AG04449 (cell line): ENCODE measurements around the gene PLD5.
"Not testable (repeated sequence)": the region's sequence is repeated elsewhere in the genome, so short reads cannot be mapped to it uniquely, and the experiment has no call there.

Experiments
- CTCF ChIA-PET: fragments of 350-600 bp; formaldehyde crosslinking; extraction: SDS; loops from one replicate; lab custom pipeline; 2021; ENCODE audit warnings: antibody characterized with exemption; lab: Yijun Ruan, JAX
- POLR2A ChIA-PET: fragments of 400-600, 350-600 bp; formaldehyde crosslinking; extraction: SDS; loops from one replicate; lab custom pipeline; 2020; ENCODE audit warnings: antibody characterized with exemption, inconsistent platforms; lab: Yijun Ruan, JAX
- DNase-seq: peaks from one replicate; pipeline ENCODE4 v3.0.0-alpha.2; 2010; ENCODE audit warnings: low read depth, low spot score
- H3K4me3 ChIP-seq: 2 replicates; pipeline ENCODE4 v1.5.1; 2011; ENCODE audit warnings: low read depth, mild to moderate bottlenecking, control low read depth, low read length
- CTCF ChIP-seq: IDR thresholded peaks from one replicate; pipeline ENCODE4 v1.5.1; 2011; ENCODE audit warnings: mild to moderate bottlenecking, moderate library complexity, low read length, control low read depth, inconsistent platforms; ENCODE audit not compliant: insufficient read depth; ENCODE audit errors: missing control alignments

The PLD5 gene

GRCh38 chr1:242187816-242188215, 336.7 kb downstream of the PLD5 start:
- CTCF ChIA-PET = no interaction called here
- no peak overlapping the region for H3K4me3 ChIP-seq
- no peak for TF ChIP-seq CTCF
- DNase-seq = no peak
- POLR2A ChIA-PET = no interaction called here

GRCh38 chr1:242187171-242187570, 337.3 kb downstream of the PLD5 start:
- no peak for TF ChIP-seq CTCF
- POLR2A ChIA-PET = no interaction called here
- no peak for DNase-seq
- no peak overlapping the region for H3K4me3 ChIP-seq
- CTCF ChIA-PET = no interaction called here

- no peak overlapping the region for H3K4me3 ChIP-seq
- no peak for TF ChIP-seq CTCF
- POLR2A ChIA-PET = no interaction called here
- CTCF ChIA-PET = no interaction called here
- DNase-seq = no peak
Observed at GRCh38 chr1:242185731-242186130, 338.8 kb downstream of the PLD5 start.

GRCh38 chr1:242184955-242185354, 339.5 kb downstream of the PLD5 start:
- TF ChIP-seq CTCF = no peak
- CTCF ChIA-PET = no interaction called here
- DNase-seq = no peak
- POLR2A ChIA-PET = no interaction called here
- H3K4me3 ChIP-seq = no peak overlapping the region

GRCh38 chr1:242179767-242180166, 344.7 kb downstream of the PLD5 start:
- H3K4me3 ChIP-seq, POLR2A ChIA-PET, CTCF ChIA-PET: not testable (repeated sequence)

GRCh38 chr1:242178924-242179708, 345.4 kb downstream of the PLD5 start:
- CTCF ChIA-PET = no interaction called here
- H3K4me3 ChIP-seq = no peak overlapping the region
- no peak for DNase-seq
- POLR2A ChIA-PET = no interaction called here
- TF ChIP-seq CTCF = no peak

More at GRCh38 chr1:242179767-242180166, 344.7 kb downstream of the PLD5 start:
- not testable (repeated sequence) for DNase-seq

GRCh38 chr1:242178436-242178835, 346.1 kb downstream of the PLD5 start:
- ChIA-PET CTCF (no interaction called here), POLR2A (no interaction called here)
- DNase-seq = no peak
- TF ChIP-seq CTCF = no peak
- no peak overlapping the region for H3K4me3 ChIP-seq
